ENCODE measurements around the gene ATRX.

DNA sequence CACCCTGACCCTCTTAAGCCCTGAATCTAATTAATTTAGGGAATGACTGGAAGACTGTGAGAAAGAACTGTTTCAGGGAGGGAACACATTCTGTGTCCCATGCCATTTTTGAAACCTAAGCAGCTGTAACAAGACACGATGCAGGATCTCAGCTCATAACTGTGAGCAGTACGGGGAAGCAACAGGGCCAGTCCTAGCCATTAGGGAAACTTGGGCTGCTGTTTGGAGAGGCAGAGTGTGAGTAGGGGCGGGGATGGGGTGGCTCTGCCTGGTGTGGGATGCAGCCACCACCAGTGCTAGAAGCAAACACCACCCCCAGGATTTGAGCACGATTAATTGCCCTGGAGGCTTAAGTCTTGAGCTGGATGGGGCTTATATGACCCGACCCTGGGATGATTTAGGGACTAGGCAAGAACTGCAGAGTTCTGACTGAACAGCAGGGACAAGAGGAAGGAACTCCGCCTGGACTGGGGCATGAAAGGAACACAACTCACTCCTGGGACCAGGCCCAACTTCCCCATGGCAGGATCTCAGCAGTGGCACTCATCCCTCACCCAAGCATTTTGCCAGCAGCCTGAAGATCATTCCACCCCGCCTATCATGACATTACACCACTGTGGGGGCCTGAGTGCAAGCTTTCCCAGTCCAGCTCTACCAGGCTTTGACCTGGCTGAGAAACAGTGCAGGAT, 43.1 kb downstream of the ATRX start:
- TF ChIP-seq CTCF (IDR thresholded peaks at IDR 0.05) (no peak), RAD21 (IDR thresholded peaks at IDR 0.05; ENCODE audit: low read length) (no peak), POLR2AphosphoS5 (IDR thresholded peaks at IDR 0.05; ENCODE audit: low read depth, low read length) (no peak), ZBTB33 (IDR thresholded peaks at IDR 0.05; ENCODE audit: borderline replicate concordance, low read depth) (no peak), REST (IDR thresholded peaks at IDR 0.05; ENCODE audit: low read depth, low read length) (no peak), NFIC (IDR thresholded peaks at IDR 0.05; ENCODE audit: borderline replicate concordance) (no peak), SMC3 (IDR thresholded peaks at IDR 0.05; ENCODE audit: low read depth, low read length) (no peak), CHD2 (IDR thresholded peaks at IDR 0.05; ENCODE audit: low read length, partially characterized antibody) (no peak), SIN3A (IDR thresholded peaks at IDR 0.05; ENCODE audit: borderline replicate concordance, low read depth, low read length) (no peak), MEF2A (IDR thresholded peaks at IDR 0.05; ENCODE audit: borderline replicate concordance, low read depth) (no peak), TCF12 (IDR thresholded peaks at IDR 0.05) (no peak)

All from SK-N-SH (cell line).